GM18520 (cell line): ENCODE measurements around the gene ZNF354C.

Source experiments
- ATAC-seq: cut with Tn5 transposase; IDR thresholded peaks from one replicate; pipeline ENCODE4 v1.9.1; 2021; ENCODE audit not compliant: unreplicated experiment

ZNF354C gene

DNA sequence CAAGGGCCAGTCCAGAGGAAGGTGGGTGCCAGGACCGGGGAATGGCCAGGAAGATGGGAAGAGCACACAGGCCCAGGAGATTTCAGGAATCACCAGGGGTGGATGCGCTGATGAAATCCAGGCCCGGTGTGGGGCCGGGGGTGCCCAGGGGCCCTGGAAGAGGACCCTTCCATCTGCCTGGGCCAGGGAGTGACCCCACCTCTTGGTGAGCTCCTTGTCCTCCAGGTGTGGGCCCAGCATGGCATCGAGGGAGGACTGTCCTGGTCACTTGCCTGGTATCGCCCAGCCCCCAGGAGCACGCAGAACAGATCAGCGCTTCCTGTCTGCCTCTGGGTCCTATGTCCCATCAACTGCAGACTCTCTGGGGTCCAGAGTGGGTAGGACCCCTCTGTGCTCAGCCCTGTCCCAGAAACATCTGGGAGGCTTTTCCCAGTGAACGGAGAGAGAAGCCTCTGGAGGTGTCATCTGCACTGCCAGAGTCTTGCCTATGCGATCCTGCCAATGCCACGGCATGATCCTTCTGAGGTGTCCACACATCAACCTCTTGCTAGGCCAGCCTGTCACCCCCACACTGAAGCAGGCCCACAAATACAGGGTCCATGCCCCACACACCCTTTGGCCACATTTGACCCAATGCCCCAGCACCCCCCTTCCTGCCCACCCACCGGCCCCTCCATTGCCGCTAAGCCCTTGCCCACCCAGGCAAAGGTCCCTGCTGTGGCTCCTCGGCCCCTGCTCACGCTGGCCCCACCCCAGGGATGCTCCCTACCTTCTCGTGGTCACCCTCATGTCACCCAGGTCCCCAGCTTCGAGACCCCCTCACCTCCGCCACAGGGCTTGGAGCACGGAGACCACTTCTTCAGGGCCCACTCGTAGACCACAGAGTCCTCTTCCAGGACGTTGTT is 67.2 kb downstream of the ZNF354C start:
- ATAC-seq: no peak

GRCh38 chr5:179128041-179128365 is 67.8 kb downstream of the ZNF354C start:
- no peak for ATAC-seq

- no peak for ATAC-seq
These were observed 68.8 kb downstream of the ZNF354C start for GRCh38 chr5:179128976-179129375.

- ATAC-seq: no peak
These were observed 69.5 kb downstream of the ZNF354C start for GRCh38 chr5:179129607-179130071.

- ATAC-seq: no peak
These were observed 70.0 kb downstream of the ZNF354C start for GRCh38 chr5:179130101-179130681.

- no peak for ATAC-seq
These were observed 71.2 kb downstream of the ZNF354C start for GRCh38 chr5:179131321-179131835.

DNA sequence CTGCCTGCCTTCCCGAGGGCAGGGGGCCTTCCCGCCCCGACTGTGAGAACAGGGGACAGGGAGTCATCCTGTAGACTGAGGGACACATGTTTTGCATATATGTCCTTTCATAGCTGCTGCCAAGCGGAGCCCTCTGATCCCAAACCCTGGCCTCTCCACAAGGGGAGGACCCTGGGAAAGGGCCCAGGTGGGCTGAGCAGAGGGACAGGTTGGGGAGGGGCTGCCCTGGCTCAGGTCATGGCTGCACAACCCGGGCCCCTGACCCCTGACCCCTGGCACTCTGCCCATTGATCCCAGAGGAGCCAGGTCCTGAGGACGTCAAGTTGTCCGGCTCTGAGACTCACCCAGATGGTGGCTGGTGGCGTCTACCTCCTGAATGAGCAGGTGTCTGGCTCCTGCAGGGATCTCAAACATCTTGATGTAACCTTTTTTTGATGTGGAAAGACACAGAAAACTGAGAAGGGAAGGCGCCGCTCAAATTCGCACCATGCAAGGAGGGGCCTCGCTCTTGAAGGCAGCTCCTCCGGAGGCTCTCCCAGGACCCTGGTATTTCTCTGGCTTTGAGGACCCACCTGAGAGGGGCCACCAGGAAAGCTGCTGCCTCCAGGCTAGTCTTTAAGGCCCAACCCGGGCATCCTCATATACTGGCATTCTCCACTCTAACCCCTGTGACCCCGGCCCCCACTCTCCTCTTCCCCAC is 71.9 kb downstream of the ZNF354C start:
- ATAC-seq: no peak

GRCh38 chr5:179132586-179133355 is 72.6 kb downstream of the ZNF354C start:
- ATAC-seq: no peak
